Neural cell (in vitro differentiated cells): ENCODE data around the gene SLC24A1.

Experiments used
- CTCF ChIP-seq: fragments of 450-650 bp; IDR thresholded peaks from 2 replicates; pipeline ENCODE4 v1.5.1; 2014; ENCODE audit warnings: antibody characterized with exemption, mild to moderate bottlenecking, moderate library complexity; ENCODE audit not compliant: poor library complexity, severe bottlenecking
- EP300 ChIP-seq: fragments of 450-650 bp; conservative IDR thresholded peaks from 2 replicates; pipeline ENCODE4 v1.6.1; 2014; ENCODE audit warnings: antibody characterized with exemption, mild to moderate bottlenecking, moderate library complexity; ENCODE audit not compliant: poor library complexity, severe bottlenecking
- POLR2AphosphoS5 ChIP-seq: IDR thresholded peaks from 2 replicates; pipeline ENCODE4 v1.6.1; 2012
- TF ChIP-seq, protein P1 (sequence below): IDR thresholded peaks from 2 replicates; pipeline ENCODE4 v1.6.1; 2012; ENCODE audit warnings: borderline replicate concordance

DNA sequence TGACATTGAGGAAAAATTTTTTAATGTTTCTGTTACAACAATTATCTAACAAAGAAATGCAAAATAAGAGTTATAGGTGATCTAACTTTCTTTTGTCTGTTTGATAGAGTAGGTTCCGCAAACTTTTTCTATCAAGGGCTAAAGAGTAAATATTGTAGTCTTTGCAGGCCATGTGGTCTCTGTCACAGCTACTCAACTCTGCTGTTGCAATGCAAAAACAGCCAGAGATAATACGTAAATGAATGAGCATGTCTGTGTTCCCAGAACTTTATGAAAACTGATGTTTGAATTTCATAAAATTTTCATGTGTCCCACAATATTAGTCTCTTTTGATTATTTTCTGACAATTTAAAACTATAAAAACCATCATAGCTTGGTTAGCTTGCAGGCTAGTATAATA, 73.3 kb downstream of the SLC24A1 start:
- TF ChIP-seq, protein P1, sequence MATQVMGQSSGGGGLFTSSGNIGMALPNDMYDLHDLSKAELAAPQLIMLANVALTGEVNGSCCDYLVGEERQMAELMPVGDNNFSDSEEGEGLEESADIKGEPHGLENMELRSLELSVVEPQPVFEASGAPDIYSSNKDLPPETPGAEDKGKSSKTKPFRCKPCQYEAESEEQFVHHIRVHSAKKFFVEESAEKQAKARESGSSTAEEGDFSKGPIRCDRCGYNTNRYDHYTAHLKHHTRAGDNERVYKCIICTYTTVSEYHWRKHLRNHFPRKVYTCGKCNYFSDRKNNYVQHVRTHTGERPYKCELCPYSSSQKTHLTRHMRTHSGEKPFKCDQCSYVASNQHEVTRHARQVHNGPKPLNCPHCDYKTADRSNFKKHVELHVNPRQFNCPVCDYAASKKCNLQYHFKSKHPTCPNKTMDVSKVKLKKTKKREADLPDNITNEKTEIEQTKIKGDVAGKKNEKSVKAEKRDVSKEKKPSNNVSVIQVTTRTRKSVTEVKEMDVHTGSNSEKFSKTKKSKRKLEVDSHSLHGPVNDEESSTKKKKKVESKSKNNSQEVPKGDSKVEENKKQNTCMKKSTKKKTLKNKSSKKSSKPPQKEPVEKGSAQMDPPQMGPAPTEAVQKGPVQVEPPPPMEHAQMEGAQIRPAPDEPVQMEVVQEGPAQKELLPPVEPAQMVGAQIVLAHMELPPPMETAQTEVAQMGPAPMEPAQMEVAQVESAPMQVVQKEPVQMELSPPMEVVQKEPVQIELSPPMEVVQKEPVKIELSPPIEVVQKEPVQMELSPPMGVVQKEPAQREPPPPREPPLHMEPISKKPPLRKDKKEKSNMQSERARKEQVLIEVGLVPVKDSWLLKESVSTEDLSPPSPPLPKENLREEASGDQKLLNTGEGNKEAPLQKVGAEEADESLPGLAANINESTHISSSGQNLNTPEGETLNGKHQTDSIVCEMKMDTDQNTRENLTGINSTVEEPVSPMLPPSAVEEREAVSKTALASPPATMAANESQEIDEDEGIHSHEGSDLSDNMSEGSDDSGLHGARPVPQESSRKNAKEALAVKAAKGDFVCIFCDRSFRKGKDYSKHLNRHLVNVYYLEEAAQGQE, result no peak
- TF ChIP-seq CTCF (no peak), EP300 (no peak), POLR2AphosphoS5 (no peak)
